HEK293 (cell line): ENCODE measurements around the gene ARHGAP26.

Experiments used
- BCL11B ChIP-seq: fragments of 450-650 bp; formaldehyde crosslinking; IDR thresholded peaks from 2 replicates; pipeline ENCODE4 v1.5.1; 2016; ENCODE audit warnings: low read depth, missing biosample characterization, missing genetic modification characterization
- ELK4 ChIP-seq: IDR thresholded peaks from 2 replicates; pipeline ENCODE4 v1.6.1; 2011; ENCODE audit warnings: mild to moderate bottlenecking, low read depth, low read length, borderline replicate concordance
- PATZ1 ChIP-seq: fragments of 450-650 bp; formaldehyde crosslinking; IDR thresholded peaks from 2 replicates; pipeline ENCODE4 v1.5.1; 2016; ENCODE audit warnings: missing biosample characterization, missing genetic modification characterization
- SETDB1 ChIP-seq: IDR thresholded peaks from one replicate; pipeline ENCODE4 v1.6.1; 2017; ENCODE audit warnings: mild to moderate bottlenecking, low read length, moderate library complexity, mixed read lengths; ENCODE audit not compliant: insufficient read length
- YY1 ChIP-seq: fragments of 450-650 bp; formaldehyde crosslinking; IDR thresholded peaks from 2 replicates; pipeline ENCODE4 v1.5.1; 2018; ENCODE audit warnings: missing biosample characterization, missing genetic modification characterization
- YY2 ChIP-seq: fragments of 450-650 bp; formaldehyde crosslinking; IDR thresholded peaks from 2 replicates; pipeline ENCODE4 v1.5.1; 2016; ENCODE audit warnings: missing biosample characterization, missing genetic modification characterization
- ZBTB17 ChIP-seq: fragments of 450-650 bp; formaldehyde crosslinking; IDR thresholded peaks from 2 replicates; pipeline ENCODE4 v1.5.1; 2016; ENCODE audit warnings: missing biosample characterization, missing genetic modification characterization
- ZBTB21 ChIP-seq: fragments of 450-650 bp; formaldehyde crosslinking; IDR thresholded peaks from 2 replicates; pipeline ENCODE4 v1.5.1; 2017; ENCODE audit warnings: missing biosample characterization, missing genetic modification characterization
- ZBTB48 ChIP-seq: fragments of 450-650 bp; formaldehyde crosslinking; IDR thresholded peaks from 2 replicates; pipeline ENCODE4 v1.5.1; 2016; ENCODE audit warnings: missing biosample characterization, missing genetic modification characterization
- ZFHX2 ChIP-seq: fragments of 450-650 bp; formaldehyde crosslinking; conservative IDR thresholded peaks from 2 replicates; pipeline ENCODE4 v1.5.1; 2016; ENCODE audit warnings: missing biosample characterization, missing genetic modification characterization
- ZNF18 ChIP-seq: fragments of 450-650 bp; formaldehyde crosslinking; IDR thresholded peaks from 2 replicates; pipeline ENCODE4 v1.5.1; 2016; ENCODE audit warnings: missing biosample characterization, missing genetic modification characterization
- ZNF2 ChIP-seq: fragments of 450-650 bp; formaldehyde crosslinking; IDR thresholded peaks from 2 replicates; pipeline ENCODE4 v1.5.1; 2016; ENCODE audit warnings: missing biosample characterization, missing genetic modification characterization
- ZNF324 ChIP-seq: fragments of 450-650 bp; formaldehyde crosslinking; IDR thresholded peaks from 2 replicates; pipeline ENCODE4 v1.5.1; 2016; ENCODE audit warnings: missing biosample characterization, missing genetic modification characterization
- ZNF341 ChIP-seq: fragments of 450-650 bp; formaldehyde crosslinking; IDR thresholded peaks from 2 replicates; pipeline ENCODE4; 2016; ENCODE audit warnings: low read depth, missing biosample characterization, missing genetic modification characterization
- ZNF362 ChIP-seq: fragments of 450-650 bp; formaldehyde crosslinking; IDR thresholded peaks from 2 replicates; pipeline ENCODE4 v1.5.1; 2016; ENCODE audit warnings: missing biosample characterization, missing genetic modification characterization
- ZNF366 ChIP-seq: fragments of 450-650 bp; formaldehyde crosslinking; conservative IDR thresholded peaks from 2 replicates; pipeline ENCODE4 v1.5.1; 2016; ENCODE audit warnings: missing biosample characterization, missing genetic modification characterization
- ZNF37A ChIP-seq: fragments of 450-650 bp; IDR thresholded peaks from 2 replicates; pipeline ENCODE4 v1.5.1; 2018; ENCODE audit warnings: missing biosample characterization, missing genetic modification characterization
- ZNF423 ChIP-seq: fragments of 450-650 bp; formaldehyde crosslinking; IDR thresholded peaks from 2 replicates; pipeline ENCODE4 v1.5.1; 2016; ENCODE audit warnings: missing biosample characterization, missing genetic modification characterization
- ZNF549 ChIP-seq: fragments of 450-650 bp; IDR thresholded peaks from 2 replicates; pipeline ENCODE4 v1.5.1; 2018; ENCODE audit warnings: missing biosample characterization, missing genetic modification characterization, mild to moderate bottlenecking, inconsistent platforms, moderate library complexity
- ZNF585B ChIP-seq: fragments of 450-650 bp; formaldehyde crosslinking; IDR thresholded peaks from 2 replicates; pipeline ENCODE4 v1.5.1; 2016; ENCODE audit warnings: missing biosample characterization, missing genetic modification characterization
- ZNF629 ChIP-seq: fragments of 450-650 bp; formaldehyde crosslinking; IDR thresholded peaks from 2 replicates; pipeline ENCODE4 v1.5.1; 2017; ENCODE audit warnings: missing biosample characterization, missing genetic modification characterization
- ZNF677 ChIP-seq: fragments of 450-650 bp; IDR thresholded peaks from 2 replicates; pipeline ENCODE4 v1.5.0; 2018; ENCODE audit warnings: missing biosample characterization, mild to moderate bottlenecking, missing genetic modification characterization, moderate library complexity
- ZNF785 ChIP-seq: fragments of 450-650 bp; formaldehyde crosslinking; IDR thresholded peaks from 2 replicates; pipeline ENCODE4 v1.5.1; 2016; ENCODE audit warnings: missing biosample characterization, missing genetic modification characterization
- ZNF837 ChIP-seq: fragments of 450-650 bp; formaldehyde crosslinking; IDR thresholded peaks from 2 replicates; pipeline ENCODE4 v1.5.1; 2016; ENCODE audit warnings: missing biosample characterization, missing genetic modification characterization
- TF ChIP-seq, protein P1 (sequence below): fragments of 450-650 bp; formaldehyde crosslinking; IDR thresholded peaks from 2 replicates; pipeline ENCODE4 v1.5.1; 2017; ENCODE audit warnings: missing biosample characterization, missing genetic modification characterization
- TF ChIP-seq, protein P2 (sequence below): fragments of 450-650 bp; formaldehyde crosslinking; IDR thresholded peaks from 2 replicates; pipeline ENCODE4 v1.5.1; 2016; ENCODE audit warnings: missing biosample characterization, missing genetic modification characterization

The ARHGAP26 gene

DNA sequence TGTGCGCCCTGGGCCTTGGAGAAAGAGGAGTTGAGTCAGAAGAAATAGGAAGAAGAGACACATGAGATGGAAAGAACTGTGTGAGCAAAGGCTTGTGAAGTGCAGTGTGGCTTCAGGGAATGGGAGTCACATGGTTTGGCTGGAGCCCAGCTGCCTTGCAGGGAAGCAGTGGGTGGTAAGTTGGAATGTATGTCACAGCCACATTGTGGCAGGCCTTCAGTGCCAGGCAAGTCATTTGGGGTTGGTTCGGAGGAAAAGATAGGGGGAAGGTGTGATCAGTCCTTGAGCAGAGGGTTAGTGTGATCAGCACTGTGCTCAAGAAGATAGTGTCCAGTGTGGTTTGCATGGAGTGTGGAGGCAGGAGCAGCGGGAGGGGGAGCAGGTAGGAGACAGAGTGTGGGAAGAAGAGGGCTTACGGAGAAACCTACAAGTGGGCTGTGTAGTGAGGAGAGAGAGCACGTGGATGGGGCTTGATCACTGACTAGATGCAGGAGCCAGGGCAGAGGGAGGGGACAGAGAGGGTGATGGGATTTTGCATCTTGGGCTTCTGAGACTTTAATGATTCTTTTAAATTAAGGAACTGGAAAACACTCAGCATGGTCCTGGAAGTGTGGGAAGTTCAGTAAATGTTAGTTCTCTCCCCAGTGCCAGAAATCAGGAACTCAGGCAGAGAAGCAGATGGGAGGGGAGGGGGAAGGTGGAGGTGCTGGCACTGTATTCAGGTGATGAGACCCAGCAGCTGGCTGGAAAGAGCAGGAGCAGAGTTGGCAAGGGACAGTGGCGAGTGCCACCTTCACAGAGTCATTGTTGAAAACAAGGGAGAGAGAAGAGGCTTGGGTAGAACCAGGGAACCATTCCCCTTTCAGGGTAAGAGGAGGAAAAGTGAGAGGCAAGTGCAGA, 46.6 kb downstream of the ARHGAP26 start (continued):
- TF ChIP-seq ZNF37A (tag by site-specific recombination) (no peak), ZNF2 (tag by site-specific recombination) (0 out of 2 replicates have a peak, but pooled peaks have one; percentile 26), YY1 (tag by site-specific recombination) (no peak), ZNF341 (tag by site-specific recombination) (peak; percentile 75), SETDB1 (no peak), ZNF362 (no peak), ELK4 (no peak), ZNF585B (tag by site-specific recombination) (no peak), ZBTB17 (peak; percentile 81), ZNF677 (tag by site-specific recombination) (no peak), ZNF423 (tag by site-specific recombination) (peak; percentile 54; the same call in 1 of the 2 replicates), YY2 (tag by site-specific recombination) (no peak), ZBTB48 (tag by site-specific recombination) (peak; percentile 40; the same call in 1 of the 2 replicates), ZNF549 (no peak), ZNF837 (tag by site-specific recombination) (no peak), ZNF18 (tag by site-specific recombination) (peak; percentile 97), ZNF785 (0 out of 2 replicates have a peak, but pooled peaks have one; percentile 18), ZNF324 (tag by site-specific recombination) (peak; percentile 28; the same call in 1 of the 2 replicates), PATZ1 (tag by site-specific recombination) (peak; percentile 46), ZBTB21 (tag by site-specific recombination) (0 out of 2 replicates have a peak, but pooled peaks have one; percentile 5), ZNF629 (tag by site-specific recombination) (peak; percentile 33), ZFHX2 (peak; percentile 99), BCL11B (tag by site-specific recombination) (peak; percentile 68; the same call in 1 of the 2 replicates), ZNF366 (tag by site-specific recombination) (peak; percentile 59)
- TF ChIP-seq, protein P1, sequence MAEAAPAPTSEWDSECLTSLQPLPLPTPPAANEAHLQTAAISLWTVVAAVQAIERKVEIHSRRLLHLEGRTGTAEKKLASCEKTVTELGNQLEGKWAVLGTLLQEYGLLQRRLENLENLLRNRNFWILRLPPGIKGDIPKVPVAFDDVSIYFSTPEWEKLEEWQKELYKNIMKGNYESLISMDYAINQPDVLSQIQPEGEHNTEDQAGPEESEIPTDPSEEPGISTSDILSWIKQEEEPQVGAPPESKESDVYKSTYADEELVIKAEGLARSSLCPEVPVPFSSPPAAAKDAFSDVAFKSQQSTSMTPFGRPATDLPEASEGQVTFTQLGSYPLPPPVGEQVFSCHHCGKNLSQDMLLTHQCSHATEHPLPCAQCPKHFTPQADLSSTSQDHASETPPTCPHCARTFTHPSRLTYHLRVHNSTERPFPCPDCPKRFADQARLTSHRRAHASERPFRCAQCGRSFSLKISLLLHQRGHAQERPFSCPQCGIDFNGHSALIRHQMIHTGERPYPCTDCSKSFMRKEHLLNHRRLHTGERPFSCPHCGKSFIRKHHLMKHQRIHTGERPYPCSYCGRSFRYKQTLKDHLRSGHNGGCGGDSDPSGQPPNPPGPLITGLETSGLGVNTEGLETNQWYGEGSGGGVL = peak; percentile 64
- TF ChIP-seq, protein P2, sequence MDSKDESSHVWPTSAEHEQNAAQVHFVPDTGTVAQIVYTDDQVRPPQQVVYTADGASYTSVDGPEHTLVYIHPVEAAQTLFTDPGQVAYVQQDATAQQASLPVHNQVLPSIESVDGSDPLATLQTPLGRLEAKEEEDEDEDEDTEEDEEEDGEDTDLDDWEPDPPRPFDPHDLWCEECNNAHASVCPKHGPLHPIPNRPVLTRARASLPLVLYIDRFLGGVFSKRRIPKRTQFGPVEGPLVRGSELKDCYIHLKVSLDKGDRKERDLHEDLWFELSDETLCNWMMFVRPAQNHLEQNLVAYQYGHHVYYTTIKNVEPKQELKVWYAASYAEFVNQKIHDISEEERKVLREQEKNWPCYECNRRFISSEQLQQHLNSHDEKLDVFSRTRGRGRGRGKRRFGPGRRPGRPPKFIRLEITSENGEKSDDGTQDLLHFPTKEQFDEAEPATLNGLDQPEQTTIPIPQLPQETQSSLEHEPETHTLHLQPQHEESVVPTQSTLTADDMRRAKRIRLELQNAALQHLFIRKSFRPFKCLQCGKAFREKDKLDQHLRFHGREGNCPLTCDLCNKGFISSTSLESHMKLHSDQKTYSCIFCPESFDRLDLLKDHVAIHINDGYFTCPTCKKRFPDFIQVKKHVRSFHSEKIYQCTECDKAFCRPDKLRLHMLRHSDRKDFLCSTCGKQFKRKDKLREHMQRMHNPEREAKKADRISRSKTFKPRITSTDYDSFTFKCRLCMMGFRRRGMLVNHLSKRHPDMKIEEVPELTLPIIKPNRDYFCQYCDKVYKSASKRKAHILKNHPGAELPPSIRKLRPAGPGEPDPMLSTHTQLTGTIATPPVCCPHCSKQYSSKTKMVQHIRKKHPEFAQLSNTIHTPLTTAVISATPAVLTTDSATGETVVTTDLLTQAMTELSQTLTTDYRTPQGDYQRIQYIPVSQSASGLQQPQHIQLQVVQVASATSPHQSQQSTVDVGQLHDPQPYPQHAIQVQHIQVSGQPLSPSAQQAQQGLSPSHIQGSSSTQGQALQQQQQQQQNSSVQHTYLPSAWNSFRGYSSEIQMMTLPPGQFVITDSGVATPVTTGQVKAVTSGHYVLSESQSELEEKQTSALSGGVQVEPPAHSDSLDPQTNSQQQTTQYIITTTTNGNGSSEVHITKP (tag by site-specific recombination) = peak; percentile 31; the same call in 1 of the 2 replicates
